Inflammatory macrophage treated with lipopolysaccharide for 1 hour (primary cell): Measurements from ENCODE around the gene POLL.
A peak's percentile ranks its signal among the peaks of the same experiment; 100 is the strongest.

Source experiments
- DNase-seq, 2 donors: peaks; one replicate each; pipeline ENCODE4 v3.0.0-alpha.2; 2020 to 2022

The POLL gene

GRCh38 chr10:101611096-101611905, 23.2 kb upstream of the POLL start:
- no peak for DNase-seq

GRCh38 chr10:101609481-101609880, 21.4 kb upstream of the POLL start:
- DNase-seq, result peak in 1 of 2 donors; percentile 15

- DNase-seq, result no peak
Measured at GRCh38 chr10:101607124-101607523, 19.1 kb upstream of the POLL start.

GRCh38 chr10:101602761-101603398, 14.8 kb upstream of the POLL start:
- peak; percentile 22 to 76 for DNase-seq

GRCh38 chr10:101601541-101601940, 13.5 kb upstream of the POLL start:
- DNase-seq, result no peak

GRCh38 chr10:101597091-101597900, 9.2 kb upstream of the POLL start:
- DNase-seq, result no peak

GRCh38 chr10:101595591-101596433, 7.8 kb upstream of the POLL start:
- DNase-seq, result no peak

GRCh38 chr10:101593331-101593730, 5.3 kb upstream of the POLL start:
- peak; percentile 60 to 65 for DNase-seq

- no peak for DNase-seq
Measured at GRCh38 chr10:101588879-101589278, 822 bp upstream of the POLL start.

- DNase-seq, result no peak
Measured at GRCh38 chr10:101585841-101586240, 2.2 kb downstream of the POLL start.

- DNase-seq, result no peak
Measured at GRCh38 chr10:101580486-101581399, 7.3 kb downstream of the POLL start.

GRCh38 chr10:101579516-101579870, 8.6 kb downstream of the POLL start:
- DNase-seq, result no peak

- no peak for DNase-seq
Measured at GRCh38 chr10:101578803-101579515, 9.1 kb downstream of the POLL start.

- DNase-seq, result no peak
Measured at GRCh38 chr10:101578192-101578591, 9.9 kb downstream of the POLL start.

GRCh38 chr10:101577121-101577871, 10.8 kb downstream of the POLL start:
- DNase-seq, result no peak

GRCh38 chr10:101576211-101576863, 11.7 kb downstream of the POLL start:
- DNase-seq, result no peak

- no peak for DNase-seq
Measured at GRCh38 chr10:101575580-101576210, 12.4 kb downstream of the POLL start.

GRCh38 chr10:101575091-101575490, 13.0 kb downstream of the POLL start:
- DNase-seq, result no peak
